Loucy (cell line): ENCODE results near the gene KRTDAP.

ENCODE experiments used
- H2AFZ ChIP-seq: fragments of 200-600 bp; sonication (generic); 2 replicates; pipeline ENCODE4 v1.6.0; 2016; ENCODE audit warnings: antibody characterized with exemption, mild to moderate bottlenecking, low read length, moderate library complexity
- H3F3A ChIP-seq: fragments of 200-600 bp; 2 replicates; pipeline ENCODE4 v1.6.0; 2016; ENCODE audit warnings: antibody characterized with exemption, low read depth, mild to moderate bottlenecking
- H3K27me3 ChIP-seq: fragments of 200-600 bp; sonication (generic); 2 replicates; pipeline ENCODE4 v1.6.1; 2014; ENCODE audit warnings: low read length, mild to moderate bottlenecking; ENCODE audit not compliant: insufficient read depth, poor library complexity, severe bottlenecking
- H3K36me3 ChIP-seq: fragments of 200-600 bp; sonication (generic); 2 replicates; pipeline ENCODE4 v1.6.1; 2016; ENCODE audit warnings: low read length; ENCODE audit not compliant: insufficient read depth
- H3K4me1 ChIP-seq: fragments of 200-600 bp; sonication (generic); 2 replicates; pipeline ENCODE4 v1.5.1; 2014; ENCODE audit warnings: low read length, mild to moderate bottlenecking; ENCODE audit not compliant: insufficient read depth, poor library complexity, severe bottlenecking
- H3K4me2 ChIP-seq: fragments of 200-600 bp; sonication (generic); 2 replicates; pipeline ENCODE4 v1.6.0; 2014; ENCODE audit warnings: antibody characterized with exemption, low read length, low read depth, mild to moderate bottlenecking; ENCODE audit not compliant: poor library complexity, severe bottlenecking
- H3K4me3 ChIP-seq: fragments of 200-600 bp; sonication (generic); 2 replicates; pipeline ENCODE4 v1.5.1; 2014; ENCODE audit warnings: low read length, mild to moderate bottlenecking, mixed read lengths; ENCODE audit not compliant: poor library complexity, severe bottlenecking
- H3K79me2 ChIP-seq: fragments of 200-600 bp; sonication (generic); 2 replicates; pipeline ENCODE4 v1.6.1; 2014; ENCODE audit warnings: low read length; ENCODE audit not compliant: insufficient read depth
- H3K9ac ChIP-seq: fragments of 200-600 bp; sonication (generic); 2 replicates; pipeline ENCODE4 v1.6.0; 2014; ENCODE audit warnings: mild to moderate bottlenecking, low read depth, low read length, moderate library complexity; ENCODE audit not compliant: poor library complexity, severe bottlenecking
- H3K9me2 ChIP-seq: fragments of 200-600 bp; sonication (generic); replicated peaks from 2 replicates; pipeline ENCODE4 v1.6.1; 2016; ENCODE audit warnings: low read depth, low read length, mixed read lengths
- H3K9me3 ChIP-seq: fragments of 200-600 bp; sonication (generic); 2 replicates; pipeline ENCODE4 v1.6.1; 2014; ENCODE audit warnings: mild to moderate bottlenecking, antibody characterized with exemption, low read length, low read depth; ENCODE audit not compliant: insufficient read depth
- H4K20me1 ChIP-seq: fragments of 200-600 bp; sonication (generic); 2 replicates; pipeline ENCODE4 v1.6.0; 2014; ENCODE audit warnings: antibody characterized with exemption, low read length, mild to moderate bottlenecking; ENCODE audit not compliant: insufficient read depth, poor library complexity, severe bottlenecking
- CTCF ChIP-seq: fragments of 200-600 bp; sonication (generic); conservative IDR thresholded peaks from 2 replicates; pipeline ENCODE4 v1.5.1; 2014; ENCODE audit warnings: mild to moderate bottlenecking, antibody characterized with exemption, low read length
- EZH2phosphoT487 ChIP-seq: fragments of 200-600 bp; IDR thresholded peaks from 2 replicates; pipeline ENCODE4 v1.6.1; 2018; ENCODE audit warnings: antibody characterized with exemption, mild to moderate bottlenecking, moderate library complexity, borderline replicate concordance

The KRTDAP gene

GRCh38 chr19:35439921-35440320 is 50.3 kb downstream of the KRTDAP start:
- H3K9me3 ChIP-seq = no peaks in the 10 kb centered on the region
- H3F3A ChIP-seq = no peaks in the 10 kb centered on the region
- H4K20me1 ChIP-seq = no peaks in the 10 kb centered on the region
- no peak overlapping the region for H3K4me3 ChIP-seq
- H3K9me2 ChIP-seq = no peaks in the 10 kb centered on the region
- H3K4me2 ChIP-seq = no peak overlapping the region
- H3K9ac ChIP-seq = no peak overlapping the region
- no peaks in the 10 kb centered on the region for H3K79me2 ChIP-seq
- H3K27me3 ChIP-seq = no peaks in the 10 kb centered on the region
- H3K36me3 ChIP-seq = no peaks in the 10 kb centered on the region
- peaks cover 31% of the 10 kb centered on the region for H3K4me1 ChIP-seq
- TF ChIP-seq CTCF (no peak), EZH2phosphoT487 (no peak)
- H2AFZ ChIP-seq = no peak overlapping the region

- no peak overlapping the region for H3K9ac ChIP-seq
- H3K4me3 ChIP-seq = no peak overlapping the region
- no peak overlapping the region for H3K4me2 ChIP-seq
- H3K9me3 ChIP-seq = no peaks in the 10 kb centered on the region
- no peaks in the 10 kb centered on the region for H3F3A ChIP-seq
- H3K36me3 ChIP-seq = no peaks in the 10 kb centered on the region
- H2AFZ ChIP-seq = no peak overlapping the region
- peaks cover 31% of the 10 kb centered on the region for H3K4me1 ChIP-seq
- TF ChIP-seq EZH2phosphoT487 (no peak), CTCF (no peak)
- no peaks in the 10 kb centered on the region for H3K27me3 ChIP-seq
- H3K79me2 ChIP-seq = no peaks in the 10 kb centered on the region
- H3K9me2 ChIP-seq = no peaks in the 10 kb centered on the region
- no peaks in the 10 kb centered on the region for H4K20me1 ChIP-seq
Measured at GRCh38 chr19:35438527-35438926, 51.7 kb downstream of the KRTDAP start.

GRCh38 chr19:35438096-35438495 is 52.2 kb downstream of the KRTDAP start:
- no peaks in the 10 kb centered on the region for H3K9me3 ChIP-seq
- peaks cover 31% of the 10 kb centered on the region for H3K4me1 ChIP-seq
- no peaks in the 10 kb centered on the region for H3K9me2 ChIP-seq
- no peaks in the 10 kb centered on the region for H3K79me2 ChIP-seq
- no peak overlapping the region for H2AFZ ChIP-seq
- H3K4me3 ChIP-seq = no peak overlapping the region
- no peaks in the 10 kb centered on the region for H3F3A ChIP-seq
- no peaks in the 10 kb centered on the region for H4K20me1 ChIP-seq
- no peaks in the 10 kb centered on the region for H3K36me3 ChIP-seq
- TF ChIP-seq CTCF (no peak), EZH2phosphoT487 (no peak)
- H3K4me2 ChIP-seq = no peak overlapping the region
- H3K9ac ChIP-seq = no peak overlapping the region
- no peaks in the 10 kb centered on the region for H3K27me3 ChIP-seq
